Stromal cell of bone marrow (primary cell): ENCODE measurements around the gene DARS2.

Source experiments
- DNase-seq: peaks from one replicate; pipeline ENCODE4 v3.0.0-alpha.2; 2012; ENCODE audit warnings: low read depth

Gene DARS2

GRCh38 chr1:173887627-173888026, 63.2 kb downstream of the DARS2 start:
- DNase-seq = no peak

- DNase-seq = no peak
These were observed 64.3 kb downstream of the DARS2 start for GRCh38 chr1:173888749-173889148.

GRCh38 chr1:173889885-173890284, 65.4 kb downstream of the DARS2 start:
- no peak for DNase-seq

- no peak for DNase-seq
These were observed 69.1 kb downstream of the DARS2 start for GRCh38 chr1:173893611-173894010.

GRCh38 chr1:173894189-173894588, 69.7 kb downstream of the DARS2 start:
- DNase-seq = no peak

- DNase-seq = no peak
These were observed 76.0 kb downstream of the DARS2 start for GRCh38 chr1:173900427-173900826.

GRCh38 chr1:173900992-173901391, 76.5 kb downstream of the DARS2 start:
- DNase-seq = no peak

- no peak for DNase-seq
These were observed 79.5 kb downstream of the DARS2 start for GRCh38 chr1:173903827-173904531.
